GM19467 (cell line): ENCODE data around the gene S100A5.
"Not testable (repeated sequence)": the region's sequence is repeated elsewhere in the genome, so short reads cannot be mapped to it uniquely, and the experiment has no call there.

Experiments
- ATAC-seq: cut with Tn5 transposase; IDR thresholded peaks from one replicate; pipeline ENCODE4 v1.9.1; 2021; ENCODE audit warnings: mild to moderate bottlenecking, moderate library complexity; ENCODE audit not compliant: unreplicated experiment

S100A5 gene

DNA sequence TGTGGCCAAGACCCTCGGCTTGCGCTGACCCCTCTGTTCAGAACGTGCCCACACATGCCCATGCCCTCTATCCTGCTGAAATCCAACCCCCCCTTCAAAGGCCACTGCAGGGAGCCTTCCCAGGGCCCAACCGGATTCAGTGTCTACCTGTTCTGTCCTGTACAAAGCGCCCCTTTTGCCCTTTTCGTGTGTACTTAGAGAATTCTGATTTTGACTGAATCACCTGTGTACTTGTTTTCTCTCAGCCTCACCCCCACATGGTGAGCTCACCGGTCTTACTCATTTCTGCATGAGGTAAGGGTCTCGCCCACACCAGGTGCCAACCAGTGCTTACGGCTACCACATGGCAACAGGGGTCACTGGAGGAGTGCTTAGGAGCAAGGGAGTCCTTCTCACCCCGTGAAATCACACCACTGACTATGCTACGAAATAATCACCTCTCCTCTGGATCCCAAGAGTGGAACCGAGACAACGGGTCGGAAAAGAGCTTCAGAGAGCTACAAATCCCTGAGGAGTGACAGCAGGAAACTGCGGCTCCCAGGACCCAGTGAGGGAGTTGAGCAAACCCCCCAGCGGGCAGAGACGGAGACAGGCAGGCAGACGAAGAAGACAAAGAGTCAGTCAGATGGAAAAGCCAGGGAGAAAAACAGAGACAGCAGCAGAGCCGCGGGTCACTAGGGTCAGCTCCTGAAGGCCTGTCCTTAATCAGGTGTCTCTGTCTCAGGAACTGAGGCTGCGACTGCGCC, 27.1 kb upstream of the S100A5 start:
- ATAC-seq: no peak

GRCh38 chr1:153566414-153567371, 26.0 kb upstream of the S100A5 start:
- no peak for ATAC-seq

GRCh38 chr1:153565529-153566374, 25.0 kb upstream of the S100A5 start, which contains the start of gene S100A2:
Gene S100A2, minus strand, starts transcription at chr1:153565844. Its CDS starts 1,967 bp downstream, at chr1:153563877.
- no peak for ATAC-seq

DNA sequence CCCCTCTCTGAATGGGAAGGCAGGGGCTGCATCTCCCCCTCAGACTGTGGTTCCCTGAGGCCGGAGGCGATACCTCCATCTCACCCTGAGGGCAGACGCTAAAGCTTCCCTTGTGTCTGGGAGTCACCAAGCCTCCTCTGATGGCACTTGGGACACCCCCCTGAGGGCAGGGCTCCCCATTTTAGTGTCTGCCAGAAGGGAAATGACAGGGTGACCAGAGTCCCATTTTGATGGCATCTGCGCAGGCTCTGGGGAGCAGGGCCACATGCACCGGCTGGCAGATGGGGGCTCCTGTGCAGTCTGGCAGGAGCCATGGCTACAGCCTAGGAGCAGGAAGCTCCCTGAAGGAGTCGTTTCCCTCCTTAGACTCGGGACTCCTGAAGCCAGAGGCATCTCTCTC, 23.3 kb upstream of the S100A5 start:
- no peak for ATAC-seq

GRCh38 chr1:153563483-153563901, 22.8 kb upstream of the S100A5 start:
- ATAC-seq: no peak

- ATAC-seq: not testable (repeated sequence)
Observed at GRCh38 chr1:153562021-153562420, 21.3 kb upstream of the S100A5 start.

DNA sequence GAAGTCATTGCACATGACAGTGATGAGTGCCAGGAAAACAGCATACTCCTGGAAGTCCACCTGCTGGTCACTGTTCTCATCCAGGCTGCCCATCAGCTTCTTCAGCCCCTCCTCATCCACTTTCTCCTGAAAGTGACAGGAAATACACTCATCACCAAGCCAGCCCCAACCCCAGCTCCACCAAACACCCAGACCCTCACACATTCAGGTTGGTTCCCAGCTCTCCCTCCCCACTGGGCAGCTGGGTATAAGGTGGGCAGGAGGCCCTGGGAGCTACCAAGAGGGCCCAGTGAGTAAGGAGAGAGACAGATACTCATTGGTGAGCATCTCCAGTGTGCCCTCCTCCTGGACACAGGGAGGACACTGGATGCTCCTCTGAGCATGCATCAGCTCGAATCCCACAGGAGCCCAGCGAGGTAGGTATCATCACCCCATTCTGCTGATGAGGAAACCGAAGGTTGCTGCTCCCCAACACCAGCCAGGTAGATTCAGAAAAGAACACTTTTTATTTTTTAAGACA, 20.8 kb upstream of the S100A5 start:
- ATAC-seq: no peak

DNA sequence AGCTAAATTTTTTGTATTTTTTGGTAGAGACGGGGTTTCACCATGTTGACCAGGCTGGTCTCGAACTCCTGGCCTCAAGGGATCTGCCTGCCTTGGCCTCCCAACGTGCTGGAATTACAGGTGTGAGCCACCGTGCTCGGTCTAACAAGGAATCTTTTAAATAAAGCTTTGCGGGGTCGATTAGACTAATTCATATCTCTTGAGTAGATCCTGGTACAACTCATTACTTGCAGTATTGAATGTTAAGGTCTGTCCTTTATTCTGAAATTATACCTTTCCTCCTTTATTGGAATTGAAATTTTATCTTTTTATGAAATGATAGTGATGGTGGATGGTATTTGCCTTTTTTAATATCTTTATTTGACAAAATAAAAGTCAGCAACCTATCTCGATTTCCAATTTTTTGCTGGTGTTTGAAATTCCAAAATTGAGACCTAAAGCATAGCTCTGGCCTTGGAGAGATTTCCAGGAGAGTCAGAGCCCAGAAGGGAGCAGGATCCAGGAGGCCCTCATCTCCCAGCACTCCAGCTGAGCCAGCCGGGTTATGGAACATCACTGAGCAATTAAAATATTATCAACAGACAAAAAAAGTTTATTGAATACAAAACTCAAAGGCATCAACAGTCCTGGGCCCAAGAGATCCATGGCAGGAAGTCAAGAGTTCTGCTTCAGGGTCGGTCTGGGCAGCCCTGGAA, 20.2 kb upstream of the S100A5 start:
- no peak for ATAC-seq

DNA sequence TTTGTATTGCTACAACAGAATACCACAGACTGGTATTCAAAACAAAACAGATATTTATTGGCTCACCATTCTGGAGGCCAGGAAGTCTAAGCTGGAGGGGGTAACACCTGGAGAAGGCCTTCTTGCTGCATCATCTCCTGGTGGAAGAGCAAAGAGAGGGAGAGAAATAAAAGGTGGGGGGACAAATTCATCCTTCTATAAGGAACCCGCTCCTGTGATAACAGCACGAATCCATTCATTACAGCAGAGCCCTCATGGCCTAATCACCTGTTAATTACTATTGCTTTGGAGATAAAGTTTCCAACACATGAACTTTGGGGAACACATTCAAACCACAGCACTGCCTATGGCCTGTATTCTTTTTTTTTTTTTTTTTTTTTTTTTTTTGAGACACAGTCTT, 19.5 kb upstream of the S100A5 start:
- ATAC-seq: no peak

DNA sequence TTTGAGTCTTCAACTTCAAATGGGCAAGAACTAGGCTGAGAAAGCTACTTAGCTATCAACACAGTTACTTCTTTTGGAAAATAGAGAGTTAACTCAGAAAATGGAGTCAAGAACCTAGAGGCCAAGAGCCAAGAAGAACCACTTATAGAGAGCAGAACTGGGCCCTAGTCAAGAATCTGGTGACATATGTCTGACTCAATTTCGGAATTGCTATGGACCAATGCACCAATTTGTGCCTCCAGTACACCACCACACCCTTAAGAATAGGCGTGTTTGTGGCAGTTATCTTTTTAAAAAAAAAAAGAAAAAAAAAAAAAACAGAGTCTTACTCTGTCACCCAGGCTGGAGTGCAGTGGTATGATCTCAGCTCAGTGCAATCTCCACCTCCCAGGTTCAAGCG, 17.1 kb upstream of the S100A5 start:
- no peak for ATAC-seq

DNA sequence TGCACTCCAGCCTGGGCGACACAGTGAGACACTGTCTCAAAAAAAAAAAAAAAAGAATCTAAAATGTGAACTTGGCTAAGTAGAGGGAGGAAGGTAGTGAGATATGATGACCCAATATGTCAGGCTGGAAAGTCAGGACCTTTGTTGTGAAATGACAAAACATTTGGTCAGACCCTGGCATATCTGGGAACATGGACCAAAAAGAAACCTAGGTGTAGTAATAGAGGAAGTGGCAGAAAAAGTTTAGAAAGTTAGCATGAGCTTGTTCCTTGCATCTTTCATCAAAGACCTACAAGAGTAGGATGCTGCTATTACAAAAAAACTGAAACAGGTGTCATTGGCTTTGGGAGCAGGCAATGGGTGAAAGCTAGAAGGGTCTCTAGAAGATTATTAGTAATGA, 15.6 kb upstream of the S100A5 start:
- no peak for ATAC-seq

DNA sequence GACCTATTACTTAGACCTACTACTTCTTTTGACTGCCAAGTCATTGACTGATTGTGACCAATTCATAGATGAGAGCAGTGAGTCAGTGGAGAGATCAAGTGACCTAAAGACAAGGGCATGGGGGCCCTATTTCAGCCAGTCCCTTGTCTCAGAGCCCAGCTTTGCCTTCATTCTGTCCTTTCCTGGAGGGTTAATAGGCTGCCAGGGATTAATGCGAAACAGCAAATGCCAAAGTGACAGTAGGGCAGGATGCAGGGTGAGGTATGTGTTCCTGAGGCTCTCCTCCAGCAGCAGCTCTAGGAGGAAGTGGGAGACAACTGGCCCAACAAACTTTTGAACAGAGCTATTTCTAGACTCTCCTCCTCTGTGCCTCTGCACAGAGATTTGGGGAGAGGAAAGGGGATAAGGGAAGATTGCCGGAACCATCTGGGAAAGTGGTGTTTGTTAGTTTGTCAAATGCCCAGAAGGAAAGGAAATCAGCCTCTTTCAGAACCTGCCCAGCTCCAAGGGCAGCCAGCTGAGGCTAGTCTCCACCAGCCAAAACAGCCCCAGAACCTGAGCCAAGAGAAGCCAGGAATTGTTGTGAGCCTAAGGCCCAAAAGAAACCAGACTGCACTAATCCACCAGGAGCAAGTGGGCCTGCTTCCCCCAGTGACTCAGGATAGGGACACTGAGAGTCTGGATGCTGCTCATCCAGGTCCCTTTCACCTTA, 13.3 kb upstream of the S100A5 start:
- ATAC-seq: no peak

DNA sequence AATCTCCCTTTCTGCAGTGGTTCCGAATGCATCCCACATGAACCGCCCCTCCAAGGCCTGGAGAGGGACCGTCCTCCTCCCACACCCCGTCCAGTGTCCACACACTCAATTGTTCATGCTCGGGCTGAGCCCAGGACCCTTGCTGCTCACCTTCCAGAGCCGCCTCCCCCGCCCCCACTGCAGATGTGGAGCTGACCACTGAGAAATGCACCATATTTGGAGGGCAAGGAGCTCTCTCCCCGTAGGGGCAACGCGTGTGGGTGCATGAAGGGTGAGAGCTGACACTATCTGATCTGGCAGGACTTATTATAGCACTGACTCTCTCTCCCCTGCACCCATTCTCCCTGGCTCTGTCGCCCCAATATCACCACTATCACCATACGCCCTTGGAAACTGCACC, 12.4 kb upstream of the S100A5 start:
- no peak for ATAC-seq

GRCh38 chr1:153552335-153552734, 11.6 kb upstream of the S100A5 start:
- ATAC-seq: no peak

GRCh38 chr1:153550827-153551500, 10.2 kb upstream of the S100A5 start:
- ATAC-seq: no peak

GRCh38 chr1:153550398-153550758, 9.6 kb upstream of the S100A5 start:
- ATAC-seq: no peak

DNA sequence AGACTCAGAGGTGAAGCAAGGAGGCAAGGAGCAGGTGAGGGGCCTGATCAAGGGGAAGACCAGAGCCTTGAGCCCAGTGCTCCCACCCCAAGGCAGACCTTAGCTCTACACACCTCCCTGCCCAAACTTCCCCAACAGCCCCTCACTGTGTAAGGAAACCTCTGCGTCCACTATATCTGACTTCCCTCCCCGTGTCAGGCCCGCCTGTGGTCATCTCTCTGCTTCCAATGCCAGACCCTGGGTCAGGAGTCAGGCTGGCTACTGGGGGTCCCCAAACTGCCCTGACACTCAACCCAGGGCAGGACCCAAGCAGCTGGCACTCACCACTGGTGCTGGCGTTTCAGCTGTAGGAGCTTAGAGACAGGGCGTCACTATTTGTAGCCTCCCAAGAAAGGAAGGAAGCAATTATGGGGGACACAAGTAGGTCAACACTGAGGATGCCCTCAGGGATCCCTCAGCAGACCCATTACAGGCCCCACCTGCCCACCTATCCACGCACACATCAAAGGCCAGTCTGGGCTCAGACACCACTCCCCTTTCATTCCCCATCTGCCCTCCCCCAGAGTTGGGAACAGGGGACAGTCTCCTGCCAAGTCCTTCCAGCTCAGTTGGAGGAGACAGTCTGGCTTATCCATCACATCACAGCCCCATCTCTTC, 9.1 kb upstream of the S100A5 start:
- no peak for ATAC-seq
